ENCODE data around the gene CERK.
"Not testable (repeated sequence)": the region's sequence is repeated elsewhere in the genome, so short reads cannot be mapped to it uniquely, and the experiment has no call there.

The CERK gene

GRCh38 chr22:46737976-46738646 lies at the start of gene CERK:
CERK (minus strand) TSS chr22:46738252; CDS start chr22:46738148, 104 bp downstream.
- DNase-seq (ENCODE audit: low read depth in 2 of 3, low spot score in 1 of 3): peak in 1 of 3 donors; percentile 58

GRCh38 chr22:46783721-46784120 lies 45.7 kb upstream of the CERK start:
- DNase-seq (ENCODE audit: low read depth in 2 of 3, low spot score in 1 of 3): no peak

GRCh38 chr22:46782200-46782599 lies 44.1 kb upstream of the CERK start:
- DNase-seq (ENCODE audit: low read depth in 2 of 3, low spot score in 1 of 3): not testable (repeated sequence)

- DNase-seq (ENCODE audit: low read depth in 2 of 3, low spot score in 1 of 3): no peak
These were observed 43.2 kb upstream of the CERK start for GRCh38 chr22:46781291-46781690.

GRCh38 chr22:46780453-46780852 lies 42.4 kb upstream of the CERK start:
- DNase-seq (ENCODE audit: low read depth in 2 of 3, low spot score in 1 of 3): no peak

- DNase-seq (ENCODE audit: low read depth in 2 of 3, low spot score in 1 of 3): no peak
These were observed 41.6 kb upstream of the CERK start for GRCh38 chr22:46779651-46780050.

- DNase-seq (ENCODE audit: low read depth in 2 of 3, low spot score in 1 of 3): no peak
These were observed 41.0 kb upstream of the CERK start for GRCh38 chr22:46779023-46779422.

GRCh38 chr22:46777609-46777970 lies 39.5 kb upstream of the CERK start:
- DNase-seq (ENCODE audit: low read depth in 2 of 3, low spot score in 1 of 3): peak in 2 of 3 donors; percentile 24 to 32

GRCh38 chr22:46776876-46777608 lies 39.0 kb upstream of the CERK start:
- no peak for DNase-seq (ENCODE audit: low read depth in 2 of 3, low spot score in 1 of 3)

GRCh38 chr22:46775850-46776826 lies 38.1 kb upstream of the CERK start:
- no peak for DNase-seq (ENCODE audit: low read depth in 2 of 3, low spot score in 1 of 3)

- DNase-seq (ENCODE audit: low read depth in 2 of 3, low spot score in 1 of 3): no peak
These were observed 37.2 kb upstream of the CERK start for GRCh38 chr22:46774980-46775849.

- DNase-seq (ENCODE audit: low read depth in 2 of 3, low spot score in 1 of 3): peak in 1 of 3 donors; percentile 32
These were observed 36.4 kb upstream of the CERK start for GRCh38 chr22:46774253-46774979.

- DNase-seq (ENCODE audit: low read depth in 2 of 3, low spot score in 1 of 3): no peak
These were observed 35.0 kb upstream of the CERK start for GRCh38 chr22:46773076-46773475.

GRCh38 chr22:46770726-46771125 lies 32.7 kb upstream of the CERK start:
- no peak for DNase-seq (ENCODE audit: low read depth in 2 of 3, low spot score in 1 of 3)

GRCh38 chr22:46770151-46770641 lies 32.1 kb upstream of the CERK start:
- no peak for DNase-seq (ENCODE audit: low read depth in 2 of 3, low spot score in 1 of 3)

GRCh38 chr22:46769706-46770105 lies 31.7 kb upstream of the CERK start:
- DNase-seq (ENCODE audit: low read depth in 2 of 3, low spot score in 1 of 3): no peak

GRCh38 chr22:46769191-46769675 lies 31.2 kb upstream of the CERK start:
- DNase-seq (ENCODE audit: low read depth in 2 of 3, low spot score in 1 of 3): no peak

- no peak for DNase-seq (ENCODE audit: low read depth in 2 of 3, low spot score in 1 of 3)
These were observed 29.4 kb upstream of the CERK start for GRCh38 chr22:46767249-46767985.

GRCh38 chr22:46766611-46767010 lies 28.6 kb upstream of the CERK start:
- DNase-seq (ENCODE audit: low read depth in 2 of 3, low spot score in 1 of 3): no peak
